HG02678 (cell line): ENCODE data around the gene KCNK15.

Source experiments
- ATAC-seq: cut with Tn5 transposase; IDR thresholded peaks from one replicate; pipeline ENCODE4 v1.9.1; 2021; ENCODE audit warnings: mild to moderate bottlenecking, moderate library complexity; ENCODE audit not compliant: unreplicated experiment

The KCNK15 gene

GRCh38 chr20:44733341-44734069 is 12.2 kb upstream of the KCNK15 start:
- ATAC-seq = no peak

- ATAC-seq = no peak
These were observed 10.7 kb upstream of the KCNK15 start for GRCh38 chr20:44734938-44735337.

- no peak for ATAC-seq
These were observed 9.9 kb upstream of the KCNK15 start for GRCh38 chr20:44735816-44736169.

GRCh38 chr20:44736170-44737021 is 9.3 kb upstream of the KCNK15 start:
- no peak for ATAC-seq

GRCh38 chr20:44737116-44737515 is 8.5 kb upstream of the KCNK15 start:
- no peak for ATAC-seq

- no peak for ATAC-seq
These were observed 6.7 kb upstream of the KCNK15 start for GRCh38 chr20:44738813-44739477.

- no peak for ATAC-seq
These were observed 5.7 kb upstream of the KCNK15 start for GRCh38 chr20:44739942-44740341.

- ATAC-seq = no peak
These were observed 3.2 kb upstream of the KCNK15 start for GRCh38 chr20:44742304-44743079.

GRCh38 chr20:44743080-44743701 is 2.5 kb upstream of the KCNK15 start:
- ATAC-seq = no peak

- ATAC-seq = no peak
These were observed 1.6 kb upstream of the KCNK15 start for GRCh38 chr20:44743916-44744655.

GRCh38 chr20:44745122-44745597 is 505 bp upstream of the KCNK15 start:
- ATAC-seq = no peak

- no peak for ATAC-seq
These were observed 901 bp downstream of the KCNK15 start for GRCh38 chr20:44746367-44747165.

- no peak for ATAC-seq
These were observed 1.7 kb downstream of the KCNK15 start for GRCh38 chr20:44747166-44748004.

GRCh38 chr20:44748005-44748370 is 2.3 kb downstream of the KCNK15 start:
- ATAC-seq = no peak

- no peak for ATAC-seq
These were observed 4.6 kb downstream of the KCNK15 start for GRCh38 chr20:44750081-44750805.

- no peak for ATAC-seq
These were observed 6.7 kb downstream of the KCNK15 start for GRCh38 chr20:44752099-44752931.

GRCh38 chr20:44754554-44754953 is 8.9 kb downstream of the KCNK15 start:
- ATAC-seq = no peak
